Vagina (tissue), 2 donors: ENCODE data around the gene PRR22. TPM values are rescaled to one million over a fixed set of nuclear protein-coding genes. Genes with fewer than 3 reads are reported as not detected.

ENCODE experiments used
- DNase-seq, 2 donors: peaks; one replicate each; pipeline ENCODE4 v3.0.0-alpha.2; 2017; ENCODE audit errors: extremely low spot score in 2 of 2
- H3K27ac ChIP-seq: fragments of 200-600 bp; sonication (generic); one replicate; pipeline ENCODE4 v1.5.1; 2019
- H3K27me3 ChIP-seq: fragments of 200-600 bp; sonication (generic); one replicate; pipeline ENCODE4 v1.5.1; 2019
- H3K36me3 ChIP-seq, 2 donors: fragments of 200-600 bp; sonication (generic); one replicate each; pipeline ENCODE4 v1.5.1; 2017 to 2019
- H3K4me1 ChIP-seq: fragments of 200-600 bp; sonication (generic); one replicate; pipeline ENCODE4 v1.5.1; 2019
- H3K4me3 ChIP-seq, 2 donors: fragments of 200-600 bp; sonication (generic); 1 replicate in 1 of 2; 2 replicates in 1 of 2; pipeline ENCODE4 v1.5.1; 2016 to 2019
- H3K9me3 ChIP-seq: fragments of 200-600 bp; sonication (generic); one replicate; pipeline ENCODE4 v1.5.1; 2019
- CTCF ChIP-seq, 3 experiments: fragments of 450-650 bp in 2 of 3; fragments of 200-600 bp in 1 of 3; sonication (generic) in 1 of 3; IDR thresholded peaks; one replicate each; pipeline ENCODE4 v1.5.1; 2017 to 2019; ENCODE audit warnings: antibody characterized with exemption in 3 of 3, mild to moderate bottlenecking in 2 of 3, moderate library complexity in 2 of 3
- POLR2A ChIP-seq, 2 donors: fragments of 450-650 bp; IDR thresholded peaks; one replicate each; pipeline ENCODE4 v1.6.1; 2017; ENCODE audit warnings: antibody characterized with exemption in 2 of 2, mild to moderate bottlenecking in 2 of 2, moderate library complexity in 2 of 2
- POLR2AphosphoS5 ChIP-seq, 2 donors: sonication (generic); formaldehyde crosslinking; IDR thresholded peaks; one replicate each; pipeline ENCODE4 v1.9.0; 2017; ENCODE audit warnings: antibody characterized with exemption in 2 of 2, mild to moderate bottlenecking in 2 of 2, low read depth in 1 of 2; ENCODE audit not compliant: insufficient read depth in 1 of 2
- intact Hi-C: fragments of 100-400 bp; cut with DNase I; formaldehyde crosslinking; loops from one replicate; pipeline ENCODE4 v1.15.1; 2023
- total RNA-seq: library from RNA; depleted of rRNA; stranded (reverse); fragments of >200 nt; gene quantifications from one replicate; pipeline ENCODE4 v1.2.3, GENCODE V29; 2016

Gene PRR22
- total RNA-seq, 1 donor from 2014 or later = 0.98 TPM

- H3K36me3 ChIP-seq = no peaks in the 10 kb centered on the region
- no peaks in the 10 kb centered on the region for H3K4me1 ChIP-seq
- H3K4me3 ChIP-seq = no peak overlapping the region
- TF ChIP-seq POLR2AphosphoS5 (IDR thresholded peaks at IDR 0.05; ENCODE audit: insufficient read depth in 1 of 2, low read depth in 1 of 2) = no peak
- TF ChIP-seq CTCF (IDR thresholded peaks at IDR 0.05) = no peak
- TF ChIP-seq POLR2A (IDR thresholded peaks at IDR 0.05) = no peak
- no peak overlapping the region for H3K27ac ChIP-seq
- DNase-seq = no peak
- intact Hi-C loops = no loop called here
- no peaks in the 10 kb centered on the region for H3K9me3 ChIP-seq
- no peaks in the 10 kb centered on the region for H3K27me3 ChIP-seq
These were observed 10.9 kb upstream of the PRR22 start for GRCh38 chr19:5795382-5795919.

- intact Hi-C loops = no loop called here
- no peak for DNase-seq
- Histone ChIP-seq H3K4me3 (no peak overlapping the region), H3K9me3 (no peaks in the 10 kb centered on the region), H3K27ac (no peak overlapping the region), H3K27me3 (no peaks in the 10 kb centered on the region), H3K36me3 (peaks cover 0 to 18% of the 10 kb centered on the region in 2 donors), H3K4me1 (peaks cover 13% of the 10 kb centered on the region)
- TF ChIP-seq POLR2AphosphoS5 (IDR thresholded peaks at IDR 0.05; ENCODE audit: insufficient read depth in 1 of 2, low read depth in 1 of 2) = no peak
These were observed 8.6 kb upstream of the PRR22 start for GRCh38 chr19:5793188-5793587.

GRCh38 chr19:5792224-5792623 lies 7.7 kb upstream of the PRR22 start:
- intact Hi-C loops = no loop called here
- no peak overlapping the region for H3K4me3 ChIP-seq
- no peaks in the 10 kb centered on the region for H3K9me3 ChIP-seq
- no peak for DNase-seq
- H3K4me1 ChIP-seq = peaks cover 13% of the 10 kb centered on the region
- H3K27me3 ChIP-seq = no peaks in the 10 kb centered on the region
- H3K27ac ChIP-seq = no peak overlapping the region
- peaks cover 0 to 27% of the 10 kb centered on the region in 2 donors for H3K36me3 ChIP-seq
- TF ChIP-seq POLR2AphosphoS5 (IDR thresholded peaks at IDR 0.05; ENCODE audit: insufficient read depth in 1 of 2, low read depth in 1 of 2) = no peak
- no peak for TF ChIP-seq CTCF (IDR thresholded peaks at IDR 0.05)
- no peak for TF ChIP-seq POLR2A (IDR thresholded peaks at IDR 0.05)

GRCh38 chr19:5790559-5791520 lies 6.3 kb upstream of the PRR22 start, which contains the start of gene DUS3L:
Gene DUS3L, minus strand, starts transcription at chr19:5791163. Its CDS starts 22 bp downstream, at chr19:5791141.
- Histone ChIP-seq H3K9me3 (no peaks in the 10 kb centered on the region), H3K27me3 (no peaks in the 10 kb centered on the region), H3K4me3 (peak within 1 kb of the TSS; percentile 70 to 93), H3K36me3 (peaks cover 0 to 41% of the 10 kb centered on the region in 2 donors), H3K27ac (peak within 1 kb of the TSS; percentile 94), H3K4me1 (peaks cover 13% of the 10 kb centered on the region)
- peak; percentile 96 to 98 for DNase-seq
- no peak for TF ChIP-seq POLR2A (IDR thresholded peaks at IDR 0.05)
- peak; percentile 91 to 95 for TF ChIP-seq POLR2AphosphoS5 (IDR thresholded peaks at IDR 0.05; ENCODE audit: insufficient read depth in 1 of 2, low read depth in 1 of 2)
- intact Hi-C loops = no loop called here

- no peaks in the 10 kb centered on the region for H3K27me3 ChIP-seq
- TF ChIP-seq CTCF (IDR thresholded peaks at IDR 0.05) (no peak), POLR2AphosphoS5 (IDR thresholded peaks at IDR 0.05; ENCODE audit: insufficient read depth in 1 of 2, low read depth in 1 of 2) (no peak), POLR2A (IDR thresholded peaks at IDR 0.05) (no peak)
- intact Hi-C loops = no loop called here
- H3K4me3 ChIP-seq = peak overlapping the region; percentile 70 to 93
- H3K27ac ChIP-seq = peak overlapping the region; percentile 94
- no peaks in the 10 kb centered on the region for H3K9me3 ChIP-seq
- DNase-seq = peak in 1 of 2 donors; percentile 95
- peaks cover 0 to 49% of the 10 kb centered on the region in 2 donors for H3K36me3 ChIP-seq
- peaks cover 13% of the 10 kb centered on the region for H3K4me1 ChIP-seq
These were observed 5.5 kb upstream of the PRR22 start for GRCh38 chr19:5789886-5790558.
